Stomach smooth muscle (tissue), 2 donors: ENCODE data around the gene EEF1A2.
"Not testable (repeated sequence)": the region's sequence is repeated elsewhere in the genome, so short reads cannot be mapped to it uniquely, and the experiment has no call there.

ENCODE experiments used
- H3K27ac ChIP-seq: one replicate; pipeline ENCODE4 v1.7.0; 2013; ENCODE audit warnings: mild to moderate bottlenecking, low read length, inconsistent platforms
- H3K27me3 ChIP-seq, 2 donors: one replicate each; pipeline ENCODE4 v1.7.0; 2013; ENCODE audit warnings: low read length in 2 of 2; ENCODE audit not compliant: insufficient read depth in 2 of 2, control insufficient read depth in 1 of 2
- H3K36me3 ChIP-seq, 2 donors: one replicate each; pipeline ENCODE4 v1.7.0; 2013; ENCODE audit warnings: low read length in 2 of 2; ENCODE audit not compliant: control insufficient read depth in 2 of 2, insufficient read depth in 2 of 2
- H3K4me1 ChIP-seq: one replicate; pipeline ENCODE4 v1.7.0; 2013; ENCODE audit warnings: low read length; ENCODE audit not compliant: control insufficient read depth, insufficient read depth
- H3K4me3 ChIP-seq, 2 donors: one replicate each; pipeline ENCODE4 v1.7.0; 2013; ENCODE audit warnings: low read length in 2 of 2
- H3K9ac ChIP-seq, 2 donors: one replicate each; pipeline ENCODE4 v1.7.0; 2013; ENCODE audit warnings: low read length in 2 of 2, mild to moderate bottlenecking in 1 of 2
- H3K9me3 ChIP-seq, 2 donors: one replicate each; pipeline ENCODE4 v1.7.0; 2013; ENCODE audit warnings: low read length in 2 of 2; ENCODE audit not compliant: control insufficient read depth in 2 of 2
- donor health status: healthy.
- donor health status: Pancreatic carcinoma.

The EEF1A2 gene

GRCh38 chr20:63482021-63482587, 16.8 kb downstream of the EEF1A2 start:
- Histone ChIP-seq H3K36me3 (no peaks in the 10 kb centered on the region), H3K27ac (no peak overlapping the region), H3K9me3 (no peaks in the 10 kb centered on the region), H3K27me3 (peaks cover 44 to 49% of the 10 kb centered on the region in 2 donors), H3K9ac (no peak overlapping the region), H3K4me1 (no peaks in the 10 kb centered on the region), H3K4me3 (no peak overlapping the region)

- Histone ChIP-seq H3K27ac (no peak overlapping the region), H3K27me3 (peaks cover 45 to 51% of the 10 kb centered on the region in 2 donors), H3K36me3 (no peaks in the 10 kb centered on the region), H3K9me3 (no peaks in the 10 kb centered on the region), H3K4me3 (no peak overlapping the region), H3K4me1 (no peaks in the 10 kb centered on the region), H3K9ac (no peak overlapping the region)
Observed at GRCh38 chr20:63481503-63481902, 17.4 kb downstream of the EEF1A2 start.

- H3K36me3 ChIP-seq, H3K9ac ChIP-seq, H3K9me3 ChIP-seq, H3K27ac ChIP-seq, H3K4me1 ChIP-seq, H3K4me3 ChIP-seq: not testable (repeated sequence)
- peaks cover 49% of the 10 kb centered on the region in 2 donors for H3K27me3 ChIP-seq
Observed at GRCh38 chr20:63479695-63480419, 19.0 kb downstream of the EEF1A2 start.

GRCh38 chr20:63478346-63479302, 20.3 kb downstream of the EEF1A2 start:
- no peak overlapping the region for H3K27ac ChIP-seq

GRCh38 chr20:63477944-63478343, 20.9 kb downstream of the EEF1A2 start:
- H3K9ac ChIP-seq: no peak overlapping the region
- H3K4me3 ChIP-seq: no peak overlapping the region
- H3K27me3 ChIP-seq: peaks cover 61 to 62% of the 10 kb centered on the region in 2 donors
- no peaks in the 10 kb centered on the region for H3K36me3 ChIP-seq
- H3K4me1 ChIP-seq: no peaks in the 10 kb centered on the region
- H3K9me3 ChIP-seq: no peaks in the 10 kb centered on the region
- H3K27ac ChIP-seq: no peak overlapping the region

More at GRCh38 chr20:63478346-63479302, 20.3 kb downstream of the EEF1A2 start:
- H3K27me3 ChIP-seq: peaks cover 58% of the 10 kb centered on the region in 2 donors
- no peaks in the 10 kb centered on the region for H3K36me3 ChIP-seq
- no peaks in the 10 kb centered on the region for H3K4me1 ChIP-seq
- no peaks in the 10 kb centered on the region for H3K9me3 ChIP-seq
- H3K4me3 ChIP-seq: no peak overlapping the region
- H3K9ac ChIP-seq: no peak overlapping the region

- Histone ChIP-seq H3K4me3 (no peak overlapping the region), H3K27ac (no peak overlapping the region), H3K9ac (no peak overlapping the region), H3K36me3 (no peaks in the 10 kb centered on the region), H3K27me3 (peaks cover 56 to 58% of the 10 kb centered on the region in 2 donors), H3K9me3 (no peaks in the 10 kb centered on the region), H3K4me1 (peaks cover 3% of the 10 kb centered on the region)
Observed at GRCh38 chr20:63477061-63477616, 21.7 kb downstream of the EEF1A2 start.

- H3K4me3 ChIP-seq: no peak overlapping the region
- no peak overlapping the region for H3K27ac ChIP-seq
- peaks cover 63 to 66% of the 10 kb centered on the region in 2 donors for H3K27me3 ChIP-seq
- H3K9me3 ChIP-seq: no peaks in the 10 kb centered on the region
- no peaks in the 10 kb centered on the region for H3K36me3 ChIP-seq
- H3K4me1 ChIP-seq: peaks cover 8% of the 10 kb centered on the region
- no peak overlapping the region for H3K9ac ChIP-seq
Observed at GRCh38 chr20:63475209-63475608, 23.7 kb downstream of the EEF1A2 start.

GRCh38 chr20:63473555-63474449, 25.1 kb downstream of the EEF1A2 start:
- H3K9me3 ChIP-seq: no peaks in the 10 kb centered on the region
- H3K4me1 ChIP-seq: peaks cover 8% of the 10 kb centered on the region
- no peak overlapping the region for H3K4me3 ChIP-seq
- H3K27ac ChIP-seq: no peak overlapping the region
- peaks cover 57 to 58% of the 10 kb centered on the region in 2 donors for H3K27me3 ChIP-seq
- no peak overlapping the region for H3K9ac ChIP-seq
- no peaks in the 10 kb centered on the region for H3K36me3 ChIP-seq

GRCh38 chr20:63472862-63473390, 26.0 kb downstream of the EEF1A2 start:
- H3K9ac ChIP-seq: no peak overlapping the region
- no peak overlapping the region for H3K4me3 ChIP-seq
- H3K27ac ChIP-seq: no peak overlapping the region
- H3K36me3 ChIP-seq: no peaks in the 10 kb centered on the region
- H3K4me1 ChIP-seq: peaks cover 8% of the 10 kb centered on the region
- H3K9me3 ChIP-seq: no peaks in the 10 kb centered on the region
- peaks cover 50 to 53% of the 10 kb centered on the region in 2 donors for H3K27me3 ChIP-seq
